Measurements from ENCODE around the gene FFAR1. TPM values are rescaled to one million over a fixed set of nuclear protein-coding genes. Genes with fewer than 3 reads are reported as not detected.

The FFAR1 gene
- total RNA-seq, 1 experiment from 2014 or later: 0.44 TPM

- ChIA-PET CTCF (interaction anchor here (0.6 to 1.0 kb wide), 3 partner anchors 60 to 142 kb away, joined by 3 to 7 read pairs (median 3); no protein-coding TSS in a partner anchor), POLR2A (ENCODE audit: unreplicated experiment) (interaction anchor here (0.5 kb wide), 1 partner anchor 341 kb away, joined by 24 read pairs; no protein-coding TSS in a partner anchor)
- Histone ChIP-seq H3K36me3 (ENCODE audit: low read depth) (no peaks in the 10 kb centered on the region), H3K9me3 (ENCODE audit: insufficient read depth, low read depth) (no peaks in the 10 kb centered on the region), H3K27me3 (ENCODE audit: insufficient read depth, low read depth) (0 out of 2 replicates have a peak, but pooled peaks cover 5% of the 10 kb centered on the region), H3K9me2 (ENCODE audit: insufficient read depth) (no peaks in the 10 kb centered on the region), H4K20me1 (ENCODE audit: insufficient read depth) (no peaks in the 10 kb centered on the region), H3K4me3 (no peak overlapping the region), H3K27ac (no peak overlapping the region), H3K79me2 (ENCODE audit: low read depth) (no peaks in the 10 kb centered on the region), H3K4me2 (no peak overlapping the region), H3F3A (ENCODE audit: insufficient read depth, low read depth) (no peaks in the 10 kb centered on the region; the same call in 1 of the 2 replicates), H3K4me1 (replicated peaks; ENCODE audit: insufficient read depth) (no peaks in the 10 kb centered on the region), H2AFZ (no peak overlapping the region)
- no TSS peak for BruUV-seq (replicated peaks)
- TF ChIP-seq CTCF (conservative IDR thresholded peaks at IDR 0.05) (no peak), EZH2 (IDR thresholded peaks at IDR 0.05; ENCODE audit: low read depth) (no peak)
- intact Hi-C loops (cut with micrococcal nuclease; ENCODE audit: unreplicated experiment): loop anchor here (1.0 to 10.0 kb wide), 4 partner anchors 47 to 209 kb away; partner anchors contain the start of genes FXYD7 and TMEM147
- no peak for DNase-seq
These were observed 5.9 kb downstream of the FFAR1 start for GRCh38 chr19:35353635-35354034.

DNA sequence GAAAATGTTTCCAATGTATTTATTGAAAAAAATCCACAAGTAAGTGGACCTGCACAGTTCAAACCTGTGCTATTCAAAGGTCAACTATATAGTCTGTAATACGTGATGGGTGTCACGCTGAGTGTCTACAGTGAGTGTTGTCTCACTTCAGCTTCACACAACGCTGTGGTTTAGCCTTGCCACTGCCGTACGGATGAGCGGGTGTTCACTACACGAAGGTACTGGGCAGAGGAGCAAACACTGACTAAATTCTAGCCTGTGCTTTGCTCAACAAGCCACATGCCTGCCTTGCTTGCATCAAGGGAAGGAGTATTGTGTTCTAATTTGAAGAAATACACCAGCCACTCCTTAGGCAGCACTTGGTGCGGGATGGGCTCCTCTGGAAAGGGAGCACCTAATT lies 7.2 kb downstream of the FFAR1 start:
- BruUV-seq (replicated peaks): no TSS peak

DNA sequence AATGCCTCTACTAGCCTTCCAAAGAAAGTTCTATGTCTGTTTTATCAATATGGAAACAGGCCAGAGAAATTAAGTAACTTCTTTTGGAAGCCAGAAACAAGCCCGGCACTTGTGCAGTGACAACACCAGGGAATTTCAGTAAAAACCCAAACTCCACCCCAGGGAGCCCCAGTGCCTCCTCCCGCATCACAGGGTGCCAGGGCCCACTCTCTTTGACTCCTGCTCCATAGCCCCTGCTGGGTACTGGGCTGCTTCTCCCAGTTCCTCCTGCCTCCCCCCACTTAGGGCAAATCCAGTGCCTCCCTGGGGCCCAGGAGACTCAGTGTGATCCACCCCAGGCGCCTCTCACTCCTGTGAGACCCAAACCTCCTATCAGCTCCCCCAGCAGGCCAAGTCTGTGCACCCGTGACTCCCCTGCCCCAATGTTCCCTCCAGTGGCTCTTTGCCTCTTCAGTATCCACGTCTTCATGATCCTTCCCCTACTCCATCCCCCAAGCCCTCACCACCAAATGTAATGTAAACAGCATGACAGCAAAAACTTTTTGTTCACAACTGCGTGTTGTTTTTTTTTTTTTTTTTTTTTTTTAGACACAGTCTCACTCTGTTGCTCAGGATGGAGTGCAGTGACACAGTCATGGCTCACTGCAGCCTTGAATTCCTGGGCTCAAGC lies 8.2 kb downstream of the FFAR1 start:
- Histone ChIP-seq H3K36me3 (ENCODE audit: low read depth) (no peaks in the 10 kb centered on the region), H3K4me3 (no peak overlapping the region), H4K20me1 (ENCODE audit: insufficient read depth) (no peaks in the 10 kb centered on the region), H3K79me2 (ENCODE audit: low read depth) (no peaks in the 10 kb centered on the region), H3K4me1 (replicated peaks; ENCODE audit: insufficient read depth) (no peaks in the 10 kb centered on the region), H2AFZ (no peak overlapping the region), H3K9me2 (ENCODE audit: insufficient read depth) (no peaks in the 10 kb centered on the region), H3K27me3 (ENCODE audit: insufficient read depth, low read depth) (peaks cover 5% of the 10 kb centered on the region; the same call in 1 of the 2 replicates), H3K4me2 (no peak overlapping the region), H3K27ac (no peak overlapping the region), H3F3A (ENCODE audit: insufficient read depth, low read depth) (no peaks in the 10 kb centered on the region; the same call in 1 of the 2 replicates), H3K9me3 (ENCODE audit: insufficient read depth, low read depth) (no peaks in the 10 kb centered on the region)
- POLR2A ChIA-PET (ENCODE audit: unreplicated experiment): no interaction called here
- intact Hi-C loops (cut with micrococcal nuclease; ENCODE audit: unreplicated experiment): loop anchor here (10.0 kb wide), 1 partner anchor 211 kb away; the partner anchor contains the start of gene FXYD7
- BruUV-seq (replicated peaks): no TSS peak
- CTCF ChIA-PET: interaction anchor here (0.7 kb wide), 2 partner anchors 45 to 65 kb away, joined by 4 to 13 read pairs; no protein-coding TSS in a partner anchor
- no peak for DNase-seq
- TF ChIP-seq CTCF (conservative IDR thresholded peaks at IDR 0.05) (no peak), EZH2 (IDR thresholded peaks at IDR 0.05; ENCODE audit: low read depth) (no peak)

More for the DNA sequence above, 7.2 kb downstream of the FFAR1 start:
- Histone ChIP-seq H3K27me3 (ENCODE audit: insufficient read depth, low read depth) (0 out of 2 replicates have a peak, but pooled peaks cover 5% of the 10 kb centered on the region), H3K79me2 (ENCODE audit: low read depth) (no peaks in the 10 kb centered on the region), H3K9me3 (ENCODE audit: insufficient read depth, low read depth) (no peaks in the 10 kb centered on the region), H3F3A (ENCODE audit: insufficient read depth, low read depth) (no peaks in the 10 kb centered on the region; the same call in 1 of the 2 replicates), H3K4me1 (replicated peaks; ENCODE audit: insufficient read depth) (no peaks in the 10 kb centered on the region), H3K4me3 (no peak overlapping the region), H3K4me2 (no peak overlapping the region), H3K36me3 (ENCODE audit: low read depth) (no peaks in the 10 kb centered on the region), H4K20me1 (ENCODE audit: insufficient read depth) (no peaks in the 10 kb centered on the region), H2AFZ (no peak overlapping the region), H3K9me2 (ENCODE audit: insufficient read depth) (no peaks in the 10 kb centered on the region), H3K27ac (no peak overlapping the region)
- no peak for DNase-seq
- no peak for TF ChIP-seq CTCF (conservative IDR thresholded peaks at IDR 0.05)
- TF ChIP-seq EZH2 (IDR thresholded peaks at IDR 0.05; ENCODE audit: low read depth): no peak
- CTCF ChIA-PET: interaction anchor here (0.5 kb wide), 1 partner anchor 358 kb away, joined by 3 read pairs; no protein-coding TSS in a partner anchor
- intact Hi-C loops (cut with micrococcal nuclease; ENCODE audit: unreplicated experiment): loop anchor here (10.0 kb wide), 1 partner anchor 210 kb away; the partner anchor contains the start of gene FXYD7
- POLR2A ChIA-PET (ENCODE audit: unreplicated experiment): no interaction called here

Data from PC-9 (cell line).